Measurements from ENCODE around the gene CD83. TPM values are rescaled to one million over a fixed set of nuclear protein-coding genes. Genes with fewer than 3 reads are reported as not detected.

CD83 gene
- total and polyA plus RNA-seq, 9 of the 15 experiments (the other 6 are each of a cell fraction or from before 2014, with no cell fraction given): 2.5 to 4.1 (median 3.4) TPM

GRCh38 chr6:14117158-14118090, at the start of gene CD83 (continued):
- 0 out of 2 replicates have a peak, but pooled peaks have one; percentile 38 for TF ChIP-seq TFAP4 (CRISPR knock-in tag; IDR thresholded peaks at IDR 0.05; ENCODE audit: borderline replicate concordance)
- TF ChIP-seq ARID1B (IDR thresholded peaks at IDR 0.05): peak; percentile 12; the same call in 1 of the 2 replicates
- TF ChIP-seq ZBTB7A (IDR thresholded peaks at IDR 0.05; ENCODE audit: borderline replicate concordance, control insufficient read depth, low read depth, low read length): peak; percentile 32
- TF ChIP-seq ZNF140 (CRISPR knock-in tag; IDR thresholded peaks at IDR 0.05): no peak
- TF ChIP-seq SNIP1 (IDR thresholded peaks at IDR 0.05; ENCODE audit: low read depth): no peak
- TF ChIP-seq THAP7 (CRISPR knock-in tag; IDR thresholded peaks at IDR 0.05): 0 out of 2 replicates have a peak, but pooled peaks have one; percentile 40
- TF ChIP-seq CTCF (IDR thresholded peaks at IDR 0.05 in 2 of 3, conservative IDR thresholded peaks at IDR 0.05 in 1 of 3; ENCODE audit: insufficient read depth in 2 of 3, low read depth in 1 of 3, low read length in 3 of 3): peak; percentile 38 to 40 (median 39); a peak in 4 of 6 replicates
- TF ChIP-seq CHD1 (IDR thresholded peaks at IDR 0.05; ENCODE audit: low read length): peak; percentile 37
- TF ChIP-seq ADNP (tag; IDR thresholded peaks at IDR 0.05): 0 out of 2 replicates have a peak, but pooled peaks have one; percentile 30
- peak; percentile 5 to 73; a peak in 3 of 4 replicates for TF ChIP-seq KDM1A (IDR thresholded peaks at IDR 0.05)
- TF ChIP-seq TAF1 (IDR thresholded peaks at IDR 0.05; ENCODE audit: control insufficient read depth, extremely low read depth, insufficient read depth, low read length, severe bottlenecking): peak; percentile 29
- TF ChIP-seq SIRT6 (IDR thresholded peaks at IDR 0.05; ENCODE audit: low read depth, low read length): no peak
- TF ChIP-seq ZNF395 (CRISPR knock-in tag; IDR thresholded peaks at IDR 0.05): no peak
- peak; percentile 81 for TF ChIP-seq RBBP5 (IDR thresholded peaks at IDR 0.05; ENCODE audit: borderline replicate concordance, insufficient read depth, low read length, poor library complexity, severe bottlenecking)
- TF ChIP-seq HMGN3 (IDR thresholded peaks at IDR 0.05; ENCODE audit: borderline replicate concordance, extremely low read depth, insufficient read length, low read depth, low read length): peak; percentile 27
- no peak for TF ChIP-seq ZZZ3 (IDR thresholded peaks at IDR 0.05)
- peak in 1 of 2 experiments; percentile 47; a peak in 2 of 4 replicates for TF ChIP-seq RAD21 (CRISPR knock-in tag; conservative IDR thresholded peaks at IDR 0.05 in 1 of 2, IDR thresholded peaks at IDR 0.05 in 1 of 2)

All from K562 (cell line).